ENCODE results near the gene SCART1.
"Not testable (repeated sequence)": the region's sequence is repeated elsewhere in the genome, so short reads cannot be mapped to it uniquely, and the experiment has no call there.

Gene SCART1

DNA sequence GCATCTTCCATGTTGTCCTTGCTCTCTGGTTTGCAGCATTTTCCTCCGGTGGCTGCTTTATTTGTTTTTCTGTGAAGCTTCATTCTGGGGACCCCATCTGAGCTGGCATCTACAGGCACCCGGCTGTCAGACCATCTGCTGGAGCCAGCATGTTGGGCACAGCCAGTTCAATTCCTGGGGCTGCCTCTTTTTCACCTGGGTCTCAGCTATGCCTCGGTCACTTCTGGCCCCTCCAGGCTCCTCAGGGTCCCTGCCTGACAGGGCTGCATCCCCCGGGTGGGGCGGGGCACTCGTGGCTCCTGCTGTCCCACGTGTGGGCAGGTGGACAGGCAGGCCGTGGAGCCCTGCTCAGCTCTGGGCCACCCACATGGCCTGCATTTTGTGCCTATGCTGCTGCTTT, 8.1 kb downstream of the SCART1 start:
- peaks cover 0 to 7% (median 0%) of the 10 kb centered on the region in 5 donors for H3K36me3 ChIP-seq (ENCODE audit: control insufficient read depth in 5 of 5, insufficient read depth in 5 of 5, low read length in 5 of 5)
- H3K4me1 ChIP-seq (ENCODE audit: control insufficient read depth in 5 of 5, insufficient read depth in 5 of 5, low read length in 5 of 5) = no peaks in the 10 kb centered on the region
- no peaks in the 10 kb centered on the region for H3K27me3 ChIP-seq (ENCODE audit: control insufficient read depth in 5 of 5, insufficient read depth in 4 of 5, low read length in 5 of 5)
- no peaks in the 10 kb centered on the region for H3K9me3 ChIP-seq (ENCODE audit: control insufficient read depth in 5 of 5, low read length in 5 of 5)
- no peak overlapping the region for H3K4me3 ChIP-seq (ENCODE audit: low read depth in 1 of 5, low read length in 5 of 5)
- H3K27ac ChIP-seq (ENCODE audit: low read depth, low read length) = no peak overlapping the region
- H3K9ac ChIP-seq (ENCODE audit: low read length in 5 of 5) = no peak overlapping the region

DNA sequence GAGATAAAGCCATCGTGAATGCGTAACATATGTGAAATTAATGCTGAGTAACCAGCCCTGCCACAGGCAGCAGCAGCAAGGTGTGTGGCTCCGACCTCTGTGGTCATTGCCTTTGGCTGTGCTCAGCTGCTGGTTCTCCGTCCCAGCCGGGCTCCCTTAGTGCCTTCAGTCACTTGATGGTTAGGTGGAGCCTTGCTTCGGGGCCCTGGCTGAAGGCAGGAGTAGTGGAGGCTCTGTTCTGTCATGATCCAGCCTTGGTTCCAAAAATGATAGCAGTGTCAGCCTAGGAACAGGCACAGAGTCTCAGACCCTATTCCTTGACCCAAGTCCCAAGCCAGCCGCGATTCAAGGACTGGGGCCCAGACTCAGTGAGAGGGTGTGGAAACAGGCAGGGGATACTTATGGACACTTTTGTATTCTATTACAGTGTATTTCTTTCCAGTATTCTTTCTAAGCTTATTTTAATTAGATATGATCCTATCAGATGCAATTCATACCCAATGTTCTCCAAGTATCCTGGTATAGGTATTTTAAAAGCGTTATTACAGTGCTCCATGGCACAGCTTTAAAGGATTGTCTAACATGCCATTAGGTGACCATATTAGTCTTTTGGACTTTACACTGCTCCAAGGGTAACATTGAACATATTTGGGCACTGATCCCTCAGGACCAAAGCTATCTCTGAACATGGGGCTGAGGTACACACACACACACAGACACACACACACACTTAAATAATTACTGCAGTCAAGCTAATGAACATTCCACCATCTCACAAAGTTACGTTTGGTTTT, 9.0 kb downstream of the SCART1 start:
- Histone ChIP-seq H3K9ac (ENCODE audit: low read length in 5 of 5) (no peak overlapping the region), H3K36me3 (ENCODE audit: control insufficient read depth in 5 of 5, insufficient read depth in 5 of 5, low read length in 5 of 5) (peaks cover 0 to 9% (median 5%) of the 10 kb centered on the region in 5 donors), H3K4me1 (ENCODE audit: control insufficient read depth in 5 of 5, insufficient read depth in 5 of 5, low read length in 5 of 5) (no peaks in the 10 kb centered on the region), H3K4me3 (ENCODE audit: low read depth in 1 of 5, low read length in 5 of 5) (no peak overlapping the region), H3K9me3 (ENCODE audit: control insufficient read depth in 5 of 5, low read length in 5 of 5) (no peaks in the 10 kb centered on the region), H3K27ac (ENCODE audit: low read depth, low read length) (no peak overlapping the region), H3K27me3 (ENCODE audit: control insufficient read depth in 5 of 5, insufficient read depth in 4 of 5, low read length in 5 of 5) (no peaks in the 10 kb centered on the region)

DNA sequence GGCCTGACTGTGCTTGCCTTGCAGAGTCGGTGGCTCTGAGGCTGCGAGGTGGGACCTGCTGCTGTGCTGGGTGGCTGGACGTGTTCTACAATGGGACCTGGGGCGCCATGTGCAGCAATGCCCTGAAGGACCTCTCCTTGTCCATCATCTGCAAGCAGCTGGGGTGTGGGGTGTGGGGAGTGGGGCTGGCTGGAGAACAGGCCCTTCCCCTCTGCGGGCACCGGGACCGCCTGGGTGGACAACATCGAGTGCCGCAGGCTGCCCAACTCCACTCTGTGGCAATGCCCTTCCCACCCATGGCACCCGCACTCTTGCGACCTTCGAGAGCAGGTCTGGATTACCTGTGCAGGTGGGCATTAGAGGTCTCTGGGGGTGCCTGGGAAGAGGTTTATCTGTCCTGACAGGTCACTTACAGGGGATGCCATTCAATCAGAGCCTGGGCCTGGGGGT, 10.9 kb downstream of the SCART1 start:
- Histone ChIP-seq H3K9me3 (ENCODE audit: control insufficient read depth in 5 of 5, low read length in 5 of 5) (no peaks in the 10 kb centered on the region), H3K4me3 (ENCODE audit: low read depth in 1 of 5, low read length in 5 of 5) (no peak overlapping the region), H3K27me3 (ENCODE audit: control insufficient read depth in 5 of 5, insufficient read depth in 4 of 5, low read length in 5 of 5) (no peaks in the 10 kb centered on the region), H3K4me1 (ENCODE audit: control insufficient read depth in 5 of 5, insufficient read depth in 5 of 5, low read length in 5 of 5) (no peaks in the 10 kb centered on the region), H3K9ac (ENCODE audit: low read length in 5 of 5) (no peak overlapping the region), H3K27ac (ENCODE audit: low read depth, low read length) (no peak overlapping the region), H3K36me3 (ENCODE audit: control insufficient read depth in 5 of 5, insufficient read depth in 5 of 5, low read length in 5 of 5) (peaks cover 0 to 14% (median 5%) of the 10 kb centered on the region in 5 donors)

DNA sequence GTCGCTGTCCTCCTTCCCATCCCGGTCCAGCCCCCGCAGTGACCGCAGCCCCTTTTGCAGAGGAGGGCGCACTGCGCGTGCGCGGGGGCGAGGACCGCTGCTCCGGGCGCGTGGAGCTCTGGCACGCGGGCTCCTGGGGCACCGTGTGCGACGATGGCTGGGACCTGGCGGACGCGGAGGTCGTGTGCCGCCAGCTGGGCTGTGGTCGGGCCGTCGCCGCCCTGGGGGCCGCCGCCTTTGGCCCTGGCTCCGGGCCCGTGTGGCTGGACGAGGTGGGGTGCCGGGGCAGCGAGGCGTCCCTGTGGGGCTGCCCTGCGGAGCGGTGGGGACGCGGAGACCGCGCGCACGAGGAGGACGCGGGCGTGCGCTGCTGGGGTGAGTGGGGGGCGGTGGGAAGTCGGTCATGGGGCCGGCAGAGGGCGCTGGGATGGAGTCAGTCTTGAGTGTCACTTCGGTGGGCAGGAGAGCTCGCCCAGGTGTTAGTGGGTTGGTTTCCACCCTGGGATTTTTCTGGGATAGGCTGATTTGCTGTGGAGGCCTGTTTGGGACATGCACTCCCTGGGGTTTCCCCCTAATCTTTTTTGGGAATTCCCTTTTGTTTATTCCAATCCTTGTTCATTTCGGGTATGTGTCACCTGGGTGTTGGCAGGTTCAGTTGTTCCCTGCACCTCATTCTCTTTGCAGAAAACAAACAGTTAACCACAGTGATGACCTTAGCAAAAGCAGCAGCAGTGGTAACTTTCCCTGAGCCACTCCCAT, 11.6 kb downstream of the SCART1 start:
- Histone ChIP-seq H3K9ac (ENCODE audit: low read length in 5 of 5) (no peak overlapping the region), H3K9me3 (ENCODE audit: control insufficient read depth in 5 of 5, low read length in 5 of 5) (no peaks in the 10 kb centered on the region), H3K27me3 (ENCODE audit: control insufficient read depth in 5 of 5, insufficient read depth in 4 of 5, low read length in 5 of 5) (no peaks in the 10 kb centered on the region), H3K4me3 (ENCODE audit: low read depth in 1 of 5, low read length in 5 of 5) (no peak overlapping the region), H3K4me1 (ENCODE audit: control insufficient read depth in 5 of 5, insufficient read depth in 5 of 5, low read length in 5 of 5) (no peaks in the 10 kb centered on the region), H3K36me3 (ENCODE audit: control insufficient read depth in 5 of 5, insufficient read depth in 5 of 5, low read length in 5 of 5) (peaks cover 0 to 14% (median 5%) of the 10 kb centered on the region in 5 donors), H3K27ac (ENCODE audit: low read depth, low read length) (no peak overlapping the region)

DNA sequence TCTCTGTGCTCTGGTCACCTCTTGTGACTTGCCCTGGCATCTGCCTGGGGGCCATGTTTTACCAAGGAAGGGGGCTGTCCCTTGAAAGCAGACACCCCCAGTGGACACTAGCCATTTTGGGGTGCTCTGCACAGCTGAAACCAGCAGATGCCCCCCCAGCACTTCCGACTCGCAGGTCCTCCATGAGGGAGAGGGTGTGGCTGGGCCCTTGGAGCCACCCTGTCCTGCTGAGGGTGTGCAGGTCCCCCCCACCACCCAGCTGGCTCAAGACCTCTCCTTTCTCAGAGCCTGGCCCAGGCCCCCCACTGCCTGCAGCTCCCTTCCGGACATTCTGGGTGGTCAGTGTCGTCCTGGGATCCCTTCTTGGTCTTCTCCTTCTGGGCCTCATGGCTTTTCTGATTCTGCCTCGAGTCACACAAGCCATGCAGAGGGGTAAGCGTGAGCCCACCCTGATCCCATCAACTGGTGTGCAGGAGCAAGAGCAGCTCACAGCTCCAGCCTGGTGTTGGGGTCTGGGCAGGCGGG, 12.3 kb downstream of the SCART1 start:
- no peaks in the 10 kb centered on the region for H3K4me1 ChIP-seq (ENCODE audit: control insufficient read depth in 5 of 5, insufficient read depth in 5 of 5, low read length in 5 of 5)
- H3K4me3 ChIP-seq (ENCODE audit: low read depth in 1 of 5, low read length in 5 of 5) = no peak overlapping the region
- no peaks in the 10 kb centered on the region for H3K27me3 ChIP-seq (ENCODE audit: control insufficient read depth in 5 of 5, insufficient read depth in 4 of 5, low read length in 5 of 5)
- H3K36me3 ChIP-seq (ENCODE audit: control insufficient read depth in 5 of 5, insufficient read depth in 5 of 5, low read length in 5 of 5) = peaks cover 0 to 14% (median 5%) of the 10 kb centered on the region in 5 donors
- no peaks in the 10 kb centered on the region for H3K9me3 ChIP-seq (ENCODE audit: control insufficient read depth in 5 of 5, low read length in 5 of 5)
- no peak overlapping the region for H3K9ac ChIP-seq (ENCODE audit: low read length in 5 of 5)
- no peak overlapping the region for H3K27ac ChIP-seq (ENCODE audit: low read depth, low read length)

DNA sequence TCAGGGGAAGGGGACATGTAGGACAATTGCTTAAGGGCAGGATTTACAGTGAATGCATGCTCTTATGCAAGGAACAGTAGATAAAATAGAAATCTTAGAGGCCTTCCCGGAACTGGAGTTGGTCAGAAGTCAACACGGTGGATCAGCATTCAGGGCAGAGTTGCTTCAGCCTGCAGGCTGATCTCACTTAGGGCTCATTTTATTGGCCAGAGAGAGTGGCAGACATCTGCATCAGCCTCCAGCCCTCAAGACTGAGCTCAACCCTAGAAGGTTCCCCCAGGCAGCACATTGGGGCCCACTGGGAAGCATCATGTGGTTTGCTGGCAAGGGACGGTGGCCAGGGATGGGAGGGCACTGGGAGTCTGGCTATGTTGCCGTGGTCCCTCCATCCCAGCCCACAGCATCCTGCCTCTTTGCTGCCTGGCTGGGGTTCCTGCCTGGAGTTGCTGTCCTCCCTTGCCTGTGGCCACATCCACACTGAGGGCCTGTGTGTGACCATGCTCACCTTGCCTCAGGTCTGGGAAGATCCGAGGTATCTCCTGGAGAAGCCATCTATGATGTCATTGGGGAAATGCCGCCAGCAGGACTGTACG, 13.0 kb downstream of the SCART1 start:
- Histone ChIP-seq H3K27ac (ENCODE audit: low read depth, low read length) (no peak overlapping the region), H3K27me3 (ENCODE audit: control insufficient read depth in 5 of 5, insufficient read depth in 4 of 5, low read length in 5 of 5) (no peaks in the 10 kb centered on the region), H3K4me1 (ENCODE audit: control insufficient read depth in 5 of 5, insufficient read depth in 5 of 5, low read length in 5 of 5) (no peaks in the 10 kb centered on the region), H3K4me3 (ENCODE audit: low read depth in 1 of 5, low read length in 5 of 5) (no peak overlapping the region), H3K9me3 (ENCODE audit: control insufficient read depth in 5 of 5, low read length in 5 of 5) (no peaks in the 10 kb centered on the region), H3K36me3 (ENCODE audit: control insufficient read depth in 5 of 5, insufficient read depth in 5 of 5, low read length in 5 of 5) (peaks cover 0 to 14% (median 5%) of the 10 kb centered on the region in 5 donors), H3K9ac (ENCODE audit: low read length in 5 of 5) (no peak overlapping the region)

DNA sequence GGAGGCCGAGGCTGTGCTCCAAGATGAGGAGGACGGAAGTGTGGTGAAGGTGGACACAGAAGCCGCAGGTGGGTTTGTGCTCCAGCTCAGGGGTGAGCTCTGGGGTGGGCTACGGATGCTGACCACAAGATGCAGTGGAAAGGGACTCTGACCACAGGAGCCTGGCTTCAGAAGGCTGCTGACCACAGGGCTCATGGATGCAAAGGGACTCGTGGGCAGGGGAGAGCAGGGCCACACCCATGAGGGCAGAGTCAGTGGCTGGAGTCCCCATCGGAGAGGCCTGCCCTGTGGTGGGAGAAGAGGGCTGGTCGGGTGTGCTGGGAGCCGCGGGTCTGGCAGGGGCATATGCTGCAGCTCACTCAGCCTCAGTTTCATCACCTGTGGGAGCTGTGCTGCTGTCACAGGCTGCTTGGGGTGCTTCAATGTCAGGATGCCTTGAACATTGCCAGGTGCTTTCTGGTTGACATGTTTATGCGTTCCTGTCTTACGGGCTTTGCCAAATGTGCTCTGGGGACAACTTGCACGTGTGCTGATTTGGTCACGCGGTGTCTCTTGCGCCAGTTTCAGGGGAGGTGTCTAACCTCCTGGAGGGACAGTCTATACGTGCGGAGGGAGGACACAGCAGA, 13.7 kb downstream of the SCART1 start:
- H3K9ac ChIP-seq (ENCODE audit: low read length in 5 of 5) = no peak overlapping the region

DNA sequence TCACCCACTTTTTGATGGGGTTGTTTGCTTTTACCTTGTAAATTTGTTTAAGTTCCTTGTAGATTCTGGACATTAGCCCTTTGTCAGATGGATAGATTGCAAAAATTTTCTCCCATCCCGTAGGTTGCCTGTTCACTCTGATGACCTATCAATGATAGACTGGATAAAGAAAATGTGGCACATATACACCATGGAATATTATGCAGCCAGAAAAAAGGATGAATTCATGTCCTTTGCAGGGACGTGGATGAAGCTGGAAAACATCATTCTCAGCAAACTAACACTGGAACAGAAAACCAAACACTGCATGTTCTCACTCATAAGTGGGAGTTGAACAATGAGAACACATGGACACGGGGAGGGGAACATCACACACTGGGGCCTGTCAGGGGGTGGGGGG, 15.5 kb downstream of the SCART1 start:
- H3K27me3 ChIP-seq (ENCODE audit: control insufficient read depth in 5 of 5, insufficient read depth in 4 of 5, low read length in 5 of 5); H3K9ac ChIP-seq (ENCODE audit: low read length in 5 of 5); H3K9me3 ChIP-seq (ENCODE audit: control insufficient read depth in 5 of 5, low read length in 5 of 5); H3K4me3 ChIP-seq (ENCODE audit: low read depth in 1 of 5, low read length in 5 of 5); H3K4me1 ChIP-seq (ENCODE audit: control insufficient read depth in 5 of 5, insufficient read depth in 5 of 5, low read length in 5 of 5); H3K27ac ChIP-seq (ENCODE audit: low read depth, low read length): not testable (repeated sequence)
- peaks cover 0 to 14% (median 5%) of the 10 kb centered on the region in 5 donors for H3K36me3 ChIP-seq (ENCODE audit: control insufficient read depth in 5 of 5, insufficient read depth in 5 of 5, low read length in 5 of 5)

More for the DNA sequence above, 13.7 kb downstream of the SCART1 start:
- no peaks in the 10 kb centered on the region for H3K27me3 ChIP-seq (ENCODE audit: control insufficient read depth in 5 of 5, insufficient read depth in 4 of 5, low read length in 5 of 5)
- peaks cover 0 to 14% (median 5%) of the 10 kb centered on the region in 5 donors for H3K36me3 ChIP-seq (ENCODE audit: control insufficient read depth in 5 of 5, insufficient read depth in 5 of 5, low read length in 5 of 5)
- H3K4me1 ChIP-seq (ENCODE audit: control insufficient read depth in 5 of 5, insufficient read depth in 5 of 5, low read length in 5 of 5) = no peaks in the 10 kb centered on the region
- H3K4me3 ChIP-seq (ENCODE audit: low read depth in 1 of 5, low read length in 5 of 5) = no peak overlapping the region
- H3K27ac ChIP-seq (ENCODE audit: low read depth, low read length) = no peak overlapping the region
- no peaks in the 10 kb centered on the region for H3K9me3 ChIP-seq (ENCODE audit: control insufficient read depth in 5 of 5, low read length in 5 of 5)

DNA sequence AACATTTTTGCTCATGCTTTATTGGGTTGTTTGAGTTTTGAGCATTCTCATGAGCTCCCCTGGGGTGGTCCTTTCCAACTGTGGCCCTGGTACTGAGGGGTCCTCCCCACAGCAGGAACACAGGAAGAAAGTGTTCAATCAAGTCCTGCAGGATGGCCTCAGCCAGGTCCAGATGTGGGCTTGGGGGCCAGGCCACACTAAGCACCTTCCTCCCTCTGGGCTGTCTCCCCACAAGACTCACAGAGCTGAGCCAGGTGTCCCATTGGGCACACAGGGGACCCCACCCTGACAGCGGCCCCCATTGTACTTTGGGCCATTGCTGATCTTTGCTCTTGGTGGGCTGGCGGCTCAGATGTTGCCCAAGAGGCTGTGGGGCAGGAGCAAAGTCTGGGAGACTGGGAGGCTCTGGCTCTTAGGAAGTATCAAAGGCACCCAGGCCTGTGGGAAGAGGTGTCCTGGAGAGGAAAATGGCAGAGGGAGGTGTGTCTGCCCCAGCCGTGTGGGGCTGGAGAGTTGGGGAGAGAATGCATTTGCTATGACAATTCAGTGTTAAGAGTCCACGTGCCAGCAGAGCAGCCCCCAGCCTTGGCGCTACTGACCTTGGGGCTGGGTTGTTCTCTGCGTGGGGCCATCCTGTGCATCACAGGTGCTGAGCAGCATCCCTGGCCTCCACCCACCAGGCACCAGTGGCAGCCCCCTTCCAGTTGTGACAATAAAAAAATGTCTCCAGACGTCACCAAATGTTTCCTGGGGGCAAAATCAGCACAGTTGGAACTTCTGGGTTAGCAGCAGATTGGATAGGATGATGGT, 17.8 kb downstream of the SCART1 start:
- peaks cover 0 to 12% (median 5%) of the 10 kb centered on the region in 5 donors for H3K36me3 ChIP-seq (ENCODE audit: control insufficient read depth in 5 of 5, insufficient read depth in 5 of 5, low read length in 5 of 5)
- H3K4me3 ChIP-seq (ENCODE audit: low read depth in 1 of 5, low read length in 5 of 5) = no peak overlapping the region
- no peaks in the 10 kb centered on the region for H3K4me1 ChIP-seq (ENCODE audit: control insufficient read depth in 5 of 5, insufficient read depth in 5 of 5, low read length in 5 of 5)
- H3K27me3 ChIP-seq (ENCODE audit: control insufficient read depth in 5 of 5, insufficient read depth in 4 of 5, low read length in 5 of 5) = no peaks in the 10 kb centered on the region
- H3K9ac ChIP-seq (ENCODE audit: low read length in 5 of 5) = no peak overlapping the region
- H3K27ac ChIP-seq (ENCODE audit: low read depth, low read length) = no peak overlapping the region
- no peaks in the 10 kb centered on the region for H3K9me3 ChIP-seq (ENCODE audit: control insufficient read depth in 5 of 5, low read length in 5 of 5)
